SK-N-SH treated with all-trans-retinoic acid at 6 μM for 48 hours (cell line): ENCODE results near the gene PRSS8.
"Not testable (repeated sequence)": the region's sequence is repeated elsewhere in the genome, so short reads cannot be mapped to it uniquely, and the experiment has no call there.

Experiments used
- ATAC-seq: fragments of 200-7000 bp; cut with Tn5 transposase; 3 replicates; pipeline ENCODE4 v1.9.1; 2020; ENCODE audit warnings: mild to moderate bottlenecking, moderate library complexity
- ARNTL ChIP-seq: fragments of 450-650 bp; formaldehyde crosslinking; IDR thresholded peaks from 2 replicates; pipeline ENCODE4 v1.5.0; 2020; ENCODE audit warnings: low read depth, mild to moderate bottlenecking, moderate library complexity, borderline replicate concordance
- BACH2 ChIP-seq: fragments of 250-450 bp; sonication (Bioruptor Pico); IDR thresholded peaks from 2 replicates; pipeline ENCODE4 v1.9.0; 2021; ENCODE audit warnings: mild to moderate bottlenecking, borderline replicate concordance
- CREB5 ChIP-seq: fragments of 250-450 bp; sonication (Bioruptor Pico); IDR thresholded peaks from 2 replicates; pipeline ENCODE4 v1.5.1; 2020; ENCODE audit warnings: low read depth, mild to moderate bottlenecking, moderate library complexity
- CSDC2 ChIP-seq: fragments of 250-450 bp; sonication (Bioruptor Pico); IDR thresholded peaks from 2 replicates; pipeline ENCODE4 v1.5.0; 2020; ENCODE audit warnings: mild to moderate bottlenecking, moderate library complexity
- CSRNP3 ChIP-seq: fragments of 250-450 bp; sonication (Bioruptor Pico); IDR thresholded peaks from 2 replicates; pipeline ENCODE4 v1.5.1; 2021; ENCODE audit warnings: mild to moderate bottlenecking, moderate library complexity
- ESRRG ChIP-seq: fragments of 250-450 bp; sonication (Bioruptor Pico); IDR thresholded peaks from 2 replicates; pipeline ENCODE4 v1.6.1; 2021; ENCODE audit warnings: mild to moderate bottlenecking
- ISL1 ChIP-seq: fragments of 250-450 bp; sonication (Bioruptor Pico); IDR thresholded peaks from 2 replicates; pipeline ENCODE4 v2.1.2; 2022; ENCODE audit warnings: mild to moderate bottlenecking, moderate library complexity
- OSR1 ChIP-seq: fragments of 250-450 bp; sonication (Bioruptor Pico); IDR thresholded peaks from 2 replicates; pipeline ENCODE4 v1.8.0; 2022; ENCODE audit warnings: moderate library complexity, mild to moderate bottlenecking, inconsistent platforms
- POU6F1 ChIP-seq: fragments of 250-450 bp; sonication (Bioruptor Pico); IDR thresholded peaks from 2 replicates; pipeline ENCODE4 v1.8.0; 2021; ENCODE audit warnings: low read depth, mild to moderate bottlenecking, moderate library complexity, borderline replicate concordance
- PPARA ChIP-seq: fragments of 250-450 bp; sonication (Bioruptor Pico); IDR thresholded peaks from 2 replicates; pipeline ENCODE4 v1.5.0; 2020; ENCODE audit warnings: mild to moderate bottlenecking, borderline replicate concordance
- RARB ChIP-seq: fragments of 250-450 bp; sonication (Bioruptor Pico); IDR thresholded peaks from 2 replicates; pipeline ENCODE4 v1.8.0; 2021; ENCODE audit warnings: mild to moderate bottlenecking, moderate library complexity
- TCF4 ChIP-seq: fragments of 250-450 bp; sonication (Bioruptor Pico); IDR thresholded peaks from 2 replicates; pipeline ENCODE4 v1.8.0; 2021; ENCODE audit warnings: mild to moderate bottlenecking, moderate library complexity, borderline replicate concordance
- TOX ChIP-seq: fragments of 250-450 bp; sonication (Bioruptor Pico); IDR thresholded peaks from 2 replicates; pipeline ENCODE4 v1.8.0; 2021; ENCODE audit warnings: mild to moderate bottlenecking, moderate library complexity, borderline replicate concordance
- ZC3H10 ChIP-seq: fragments of 250-450 bp; sonication (Bioruptor Pico); IDR thresholded peaks from 2 replicates; pipeline ENCODE4 v1.5.1; 2021; ENCODE audit warnings: mild to moderate bottlenecking, moderate library complexity
- ZFP30 ChIP-seq: fragments of 450-650 bp; formaldehyde crosslinking; IDR thresholded peaks from 2 replicates; pipeline ENCODE4 v1.5.0; 2022; ENCODE audit warnings: mild to moderate bottlenecking, moderate library complexity
- ZNF565 ChIP-seq: fragments of 450-650 bp; formaldehyde crosslinking; conservative IDR thresholded peaks from 2 replicates; pipeline ENCODE4 v1.5.0; 2020; ENCODE audit warnings: low read depth, mild to moderate bottlenecking, moderate library complexity
- ZNF70 ChIP-seq: fragments of 450-650 bp; formaldehyde crosslinking; IDR thresholded peaks from 2 replicates; pipeline ENCODE4 v1.5.0; 2020; ENCODE audit warnings: mild to moderate bottlenecking, moderate library complexity
- ZNF8 ChIP-seq: fragments of 450-650 bp; formaldehyde crosslinking; IDR thresholded peaks from 2 replicates; pipeline ENCODE4 v1.5.0; 2020; ENCODE audit warnings: mild to moderate bottlenecking, moderate library complexity
- TF ChIP-seq, protein P1 (sequence below): fragments of 250-450 bp; sonication (Bioruptor Pico); IDR thresholded peaks from 2 replicates; pipeline ENCODE4 v1.8.0; 2020; ENCODE audit warnings: mild to moderate bottlenecking, moderate library complexity, borderline replicate concordance
- TF ChIP-seq, protein P2 (sequence below): fragments of 250-450 bp; sonication (Bioruptor Pico); IDR thresholded peaks from 2 replicates; pipeline ENCODE4 v1.5.0; 2020; ENCODE audit warnings: mild to moderate bottlenecking, moderate library complexity

PRSS8 gene

GRCh38 chr16:31148281-31148728 is 12.8 kb upstream of the PRSS8 start (continued):
- TF ChIP-seq ESRRG (CRISPR knock-in tag): no peak
- TF ChIP-seq OSR1: no peak
- TF ChIP-seq ZFP30: no peak
- TF ChIP-seq, all 23 proteins: peak for 0

DNA sequence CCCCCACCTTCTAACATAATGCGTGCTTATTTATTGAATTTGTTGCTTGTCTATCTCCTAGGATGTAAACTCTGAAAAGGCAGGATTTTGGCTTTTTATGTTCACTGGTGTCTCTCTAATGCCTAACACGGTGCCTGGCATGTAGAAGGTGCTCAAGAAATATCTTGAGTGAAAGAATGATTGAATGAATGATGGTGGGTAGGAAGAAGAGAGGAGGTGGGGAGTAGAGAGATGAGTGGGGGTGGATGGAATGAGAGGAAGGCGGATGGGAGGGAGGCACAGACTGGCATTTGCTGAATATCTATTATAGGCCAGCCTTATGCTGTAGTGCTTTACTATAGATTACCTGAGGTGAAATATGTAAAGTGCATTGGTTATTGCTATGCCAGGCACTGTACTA is 12.0 kb upstream of the PRSS8 start:
- no peak for ATAC-seq
- TF ChIP-seq CSRNP3 (CRISPR knock-in tag) (no peak), POU6F1 (CRISPR knock-in tag) (no peak), BACH2 (CRISPR knock-in tag) (no peak), PPARA (CRISPR knock-in tag) (no peak), TOX (CRISPR knock-in tag) (no peak), ZC3H10 (CRISPR knock-in tag) (no peak), ZNF565 (CRISPR knock-in tag) (no peak), ESRRG (CRISPR knock-in tag) (no peak), OSR1 (no peak), CREB5 (CRISPR knock-in tag) (no peak), ZNF70 (CRISPR knock-in tag) (no peak), TCF4 (CRISPR knock-in tag) (no peak), ARNTL (CRISPR knock-in tag) (no peak), RARB (CRISPR knock-in tag) (no peak), ZNF8 (no peak), ZFP30 (no peak), ISL1 (no peak)
- TF ChIP-seq, protein P1, sequence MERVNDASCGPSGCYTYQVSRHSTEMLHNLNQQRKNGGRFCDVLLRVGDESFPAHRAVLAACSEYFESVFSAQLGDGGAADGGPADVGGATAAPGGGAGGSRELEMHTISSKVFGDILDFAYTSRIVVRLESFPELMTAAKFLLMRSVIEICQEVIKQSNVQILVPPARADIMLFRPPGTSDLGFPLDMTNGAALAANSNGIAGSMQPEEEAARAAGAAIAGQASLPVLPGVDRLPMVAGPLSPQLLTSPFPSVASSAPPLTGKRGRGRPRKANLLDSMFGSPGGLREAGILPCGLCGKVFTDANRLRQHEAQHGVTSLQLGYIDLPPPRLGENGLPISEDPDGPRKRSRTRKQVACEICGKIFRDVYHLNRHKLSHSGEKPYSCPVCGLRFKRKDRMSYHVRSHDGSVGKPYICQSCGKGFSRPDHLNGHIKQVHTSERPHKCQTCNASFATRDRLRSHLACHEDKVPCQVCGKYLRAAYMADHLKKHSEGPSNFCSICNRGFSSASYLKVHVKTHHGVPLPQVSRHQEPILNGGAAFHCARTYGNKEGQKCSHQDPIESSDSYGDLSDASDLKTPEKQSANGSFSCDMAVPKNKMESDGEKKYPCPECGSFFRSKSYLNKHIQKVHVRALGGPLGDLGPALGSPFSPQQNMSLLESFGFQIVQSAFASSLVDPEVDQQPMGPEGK (CRISPR knock-in tag): no peak
- TF ChIP-seq, protein P2, sequence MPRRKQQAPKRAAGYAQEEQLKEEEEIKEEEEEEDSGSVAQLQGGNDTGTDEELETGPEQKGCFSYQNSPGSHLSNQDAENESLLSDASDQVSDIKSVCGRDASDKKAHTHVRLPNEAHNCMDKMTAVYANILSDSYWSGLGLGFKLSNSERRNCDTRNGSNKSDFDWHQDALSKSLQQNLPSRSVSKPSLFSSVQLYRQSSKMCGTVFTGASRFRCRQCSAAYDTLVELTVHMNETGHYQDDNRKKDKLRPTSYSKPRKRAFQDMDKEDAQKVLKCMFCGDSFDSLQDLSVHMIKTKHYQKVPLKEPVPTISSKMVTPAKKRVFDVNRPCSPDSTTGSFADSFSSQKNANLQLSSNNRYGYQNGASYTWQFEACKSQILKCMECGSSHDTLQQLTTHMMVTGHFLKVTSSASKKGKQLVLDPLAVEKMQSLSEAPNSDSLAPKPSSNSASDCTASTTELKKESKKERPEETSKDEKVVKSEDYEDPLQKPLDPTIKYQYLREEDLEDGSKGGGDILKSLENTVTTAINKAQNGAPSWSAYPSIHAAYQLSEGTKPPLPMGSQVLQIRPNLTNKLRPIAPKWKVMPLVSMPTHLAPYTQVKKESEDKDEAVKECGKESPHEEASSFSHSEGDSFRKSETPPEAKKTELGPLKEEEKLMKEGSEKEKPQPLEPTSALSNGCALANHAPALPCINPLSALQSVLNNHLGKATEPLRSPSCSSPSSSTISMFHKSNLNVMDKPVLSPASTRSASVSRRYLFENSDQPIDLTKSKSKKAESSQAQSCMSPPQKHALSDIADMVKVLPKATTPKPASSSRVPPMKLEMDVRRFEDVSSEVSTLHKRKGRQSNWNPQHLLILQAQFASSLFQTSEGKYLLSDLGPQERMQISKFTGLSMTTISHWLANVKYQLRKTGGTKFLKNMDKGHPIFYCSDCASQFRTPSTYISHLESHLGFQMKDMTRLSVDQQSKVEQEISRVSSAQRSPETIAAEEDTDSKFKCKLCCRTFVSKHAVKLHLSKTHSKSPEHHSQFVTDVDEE (CRISPR knock-in tag): no peak

GRCh38 chr16:31145398-31145990 is 10.0 kb upstream of the PRSS8 start:
- ATAC-seq: no peak
- TF ChIP-seq RARB (CRISPR knock-in tag) (no peak), CSRNP3 (CRISPR knock-in tag) (no peak), TCF4 (CRISPR knock-in tag) (no peak), ZNF8 (no peak), ARNTL (CRISPR knock-in tag) (no peak), ZNF565 (CRISPR knock-in tag) (no peak), ISL1 (no peak), CREB5 (CRISPR knock-in tag) (no peak), ESRRG (CRISPR knock-in tag) (no peak), TOX (CRISPR knock-in tag) (no peak), CSDC2 (CRISPR knock-in tag) (no peak)
- TF ChIP-seq, protein P1 (CRISPR knock-in tag): no peak

DNA sequence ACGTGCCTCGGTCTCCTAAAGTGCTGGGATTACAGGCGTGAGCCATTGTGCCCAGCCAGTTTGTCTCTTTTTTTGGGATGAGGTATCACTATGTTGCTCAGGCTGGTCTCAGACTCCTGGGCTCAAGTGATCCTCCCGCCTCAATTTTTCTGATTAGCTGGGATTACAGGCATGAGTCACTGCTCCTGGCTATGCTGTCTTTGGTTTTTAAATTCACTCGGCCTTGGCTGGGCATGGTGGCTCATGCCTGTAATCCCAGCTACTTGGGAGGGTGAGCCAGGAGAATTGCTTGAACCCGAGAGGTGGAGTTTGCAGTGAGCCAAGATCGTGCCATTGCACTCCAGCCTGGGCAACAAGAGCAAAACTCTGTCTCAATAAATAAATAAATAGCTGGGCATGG is 8.9 kb upstream of the PRSS8 start:
- not testable (repeated sequence) for ATAC-seq
